Tibial nerve (tissue), 4 donors: ENCODE measurements around the gene SMCO1. TPM values are rescaled to one million over a fixed set of nuclear protein-coding genes. Genes with fewer than 3 reads are reported as not detected.
"Not testable (repeated sequence)": the region's sequence is repeated elsewhere in the genome, so short reads cannot be mapped to it uniquely, and the experiment has no call there.

Experiments used
- DNase-seq, 2 donors: peaks; one replicate each; pipeline ENCODE4 v3.0.0-alpha.2; 2019; ENCODE audit warnings: low spot score in 2 of 2
- H3K27ac ChIP-seq, 4 donors: fragments of 200-600 bp; sonication (generic) in 3 of 4; one replicate each; pipeline ENCODE4 v1.5.1; 2017 to 2019; ENCODE audit warnings: mild to moderate bottlenecking in 1 of 4
- H3K27me3 ChIP-seq, 2 donors: fragments of 200-600 bp; sonication (generic) in 1 of 2; one replicate each; pipeline versions ENCODE4 v1.5.1 to v1.6.0; 2017 to 2019
- H3K36me3 ChIP-seq, 3 donors: fragments of 200-600 bp; sonication (generic); one replicate each; pipeline ENCODE4 v1.5.1; 2018 to 2019
- H3K4me1 ChIP-seq, 4 donors: fragments of 200-600 bp; sonication (generic) in 3 of 4; one replicate each; pipeline ENCODE4 v1.5.1; 2017 to 2019
- H3K4me3 ChIP-seq, 4 donors: fragments of 200-600 bp; sonication (generic) in 3 of 4; one replicate each; pipeline ENCODE4 v1.5.1; 2017 to 2019; ENCODE audit warnings: mild to moderate bottlenecking in 1 of 4, moderate library complexity in 1 of 4
- H3K9me3 ChIP-seq, 4 donors: fragments of 200-600 bp; sonication (generic) in 3 of 4; one replicate each; pipeline ENCODE4 v1.5.1; 2017 to 2019
- EP300 ChIP-seq, 2 donors: sonication (generic); formaldehyde crosslinking; IDR thresholded peaks; one replicate each; pipeline ENCODE4 v1.6.1; 2017; ENCODE audit warnings: antibody characterized with exemption in 2 of 2, mild to moderate bottlenecking in 1 of 2
- POLR2A ChIP-seq, 2 donors: fragments of 450-650 bp; IDR thresholded peaks; one replicate each; pipeline ENCODE4 v1.6.1; 2017; ENCODE audit warnings: antibody characterized with exemption in 2 of 2, mild to moderate bottlenecking in 2 of 2, moderate library complexity in 2 of 2
- WGBS, 2 donors: methylation state at CpG; one replicate each; pipeline ENCODE4 v1.1.5; 2018; 5-methylcytosine and 5-hydroxymethylcytosine counted together
- total RNA-seq, 4 donors: library from RNA; depleted of rRNA; stranded (reverse); fragments of >200 nt; gene quantifications; one replicate each; pipeline ENCODE4 v1.1.0, GENCODE V29; 2016
- TF ChIP-seq, protein P1 (sequence below), 5 experiments: fragments of 200-600 bp in 3 of 5; fragments of 450-650 bp in 2 of 5; sonication (generic) in 3 of 5; IDR thresholded peaks; one replicate each; pipeline ENCODE4 v1.5.1; 2016 to 2019; ENCODE audit warnings: antibody characterized with exemption in 5 of 5, mild to moderate bottlenecking in 3 of 5, moderate library complexity in 2 of 5

Gene SMCO1
- total RNA-seq, 4 donors from 2014 or later = not detected

DNA sequence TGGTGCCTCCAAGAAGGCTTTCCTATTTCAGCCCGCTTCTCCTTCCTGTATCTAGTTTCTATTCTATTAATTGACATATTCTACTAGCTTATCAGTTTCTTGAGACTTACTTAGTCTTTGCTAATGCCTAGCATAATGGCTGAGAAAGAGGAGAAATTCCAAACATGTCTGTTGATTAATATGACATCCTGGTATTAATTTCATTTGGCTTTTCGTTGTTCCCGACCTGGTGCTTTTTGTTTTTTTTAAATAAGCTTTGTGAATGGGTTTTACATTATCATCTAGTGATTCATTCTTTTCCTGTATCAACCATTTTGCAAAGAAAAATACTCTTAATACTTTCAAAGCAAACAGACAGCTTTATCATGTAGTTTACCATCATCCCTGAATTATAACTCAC, 40.1 kb upstream of the SMCO1 start:
- H3K27me3 ChIP-seq = no peaks in the 10 kb centered on the region
- H3K36me3 ChIP-seq = peaks cover 0 to 42% (median 4%) of the 10 kb centered on the region in 3 donors
- H3K27ac ChIP-seq = no peak overlapping the region
- WGBS, 2 donors = 76 to 82% methylated on average over 3 of the region's 3 CpGs
- H3K4me1 ChIP-seq = no peaks in the 10 kb centered on the region
- no peak for DNase-seq
- H3K4me3 ChIP-seq = no peak overlapping the region
- TF ChIP-seq POLR2A (IDR thresholded peaks at IDR 0.05) (no peak), EP300 (IDR thresholded peaks at IDR 0.05) (no peak)
- H3K9me3 ChIP-seq = no peaks in the 10 kb centered on the region

DNA sequence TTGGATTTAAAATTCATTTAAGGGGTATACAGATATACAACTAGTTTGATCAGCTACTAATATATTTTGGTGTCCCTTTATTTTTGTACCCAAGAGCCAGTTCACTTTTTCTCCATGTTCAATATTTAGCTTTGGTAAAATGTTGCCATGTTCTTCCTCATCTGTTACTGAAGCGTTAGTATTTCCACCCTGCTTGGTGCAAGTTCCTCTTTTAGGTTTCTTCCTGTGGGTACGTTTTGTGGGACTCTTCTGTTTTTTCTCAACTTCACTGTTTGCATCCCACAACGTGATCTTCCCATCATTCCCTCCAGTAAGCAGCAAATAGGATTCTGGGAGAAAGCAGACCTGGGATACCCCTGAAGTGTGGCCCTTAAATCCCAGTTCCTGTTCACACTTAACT, 39.1 kb upstream of the SMCO1 start:
- no peak for DNase-seq
- Histone ChIP-seq H3K27ac (no peak overlapping the region), H3K4me3 (no peak overlapping the region), H3K36me3 (peaks cover 0 to 31% (median 3%) of the 10 kb centered on the region in 3 donors), H3K27me3 (no peaks in the 10 kb centered on the region), H3K4me1 (no peaks in the 10 kb centered on the region), H3K9me3 (no peaks in the 10 kb centered on the region)
- 65 to 75% methylated on average over 3 of the region's 3 CpGs for WGBS, 2 donors
- TF ChIP-seq POLR2A (IDR thresholded peaks at IDR 0.05) (no peak), EP300 (IDR thresholded peaks at IDR 0.05) (no peak)
- TF ChIP-seq, protein P1, sequence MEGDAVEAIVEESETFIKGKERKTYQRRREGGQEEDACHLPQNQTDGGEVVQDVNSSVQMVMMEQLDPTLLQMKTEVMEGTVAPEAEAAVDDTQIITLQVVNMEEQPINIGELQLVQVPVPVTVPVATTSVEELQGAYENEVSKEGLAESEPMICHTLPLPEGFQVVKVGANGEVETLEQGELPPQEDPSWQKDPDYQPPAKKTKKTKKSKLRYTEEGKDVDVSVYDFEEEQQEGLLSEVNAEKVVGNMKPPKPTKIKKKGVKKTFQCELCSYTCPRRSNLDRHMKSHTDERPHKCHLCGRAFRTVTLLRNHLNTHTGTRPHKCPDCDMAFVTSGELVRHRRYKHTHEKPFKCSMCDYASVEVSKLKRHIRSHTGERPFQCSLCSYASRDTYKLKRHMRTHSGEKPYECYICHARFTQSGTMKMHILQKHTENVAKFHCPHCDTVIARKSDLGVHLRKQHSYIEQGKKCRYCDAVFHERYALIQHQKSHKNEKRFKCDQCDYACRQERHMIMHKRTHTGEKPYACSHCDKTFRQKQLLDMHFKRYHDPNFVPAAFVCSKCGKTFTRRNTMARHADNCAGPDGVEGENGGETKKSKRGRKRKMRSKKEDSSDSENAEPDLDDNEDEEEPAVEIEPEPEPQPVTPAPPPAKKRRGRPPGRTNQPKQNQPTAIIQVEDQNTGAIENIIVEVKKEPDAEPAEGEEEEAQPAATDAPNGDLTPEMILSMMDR (IDR thresholded peaks at IDR 0.05) = no peak

DNA sequence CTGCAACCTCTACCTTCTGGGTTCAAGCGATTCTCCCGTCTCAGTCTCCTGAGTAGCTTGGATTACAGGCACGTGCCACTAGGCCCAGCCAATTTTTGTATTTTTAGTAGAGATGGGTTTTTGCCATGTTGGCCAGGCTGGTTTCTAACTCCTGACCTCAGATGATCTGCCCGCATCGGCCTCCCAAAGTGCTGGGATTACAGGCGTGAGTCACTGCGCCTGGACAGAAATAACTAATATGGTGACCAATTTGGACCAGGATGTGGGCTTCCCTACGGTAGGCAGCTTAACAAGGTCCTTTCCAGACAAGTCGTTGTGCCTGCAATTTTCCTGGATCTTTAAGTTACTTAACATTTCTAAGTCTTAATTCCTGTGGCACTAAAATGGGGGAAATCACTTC, 38.4 kb upstream of the SMCO1 start:
- 93 to 95% methylated on average over 9 of the region's 9 CpGs for WGBS, 2 donors
- peaks cover 0 to 27% (median 3%) of the 10 kb centered on the region in 3 donors for H3K36me3 ChIP-seq
- no peaks in the 10 kb centered on the region for H3K4me1 ChIP-seq
- TF ChIP-seq, protein P1 (IDR thresholded peaks at IDR 0.05) = no peak
- no peak for TF ChIP-seq POLR2A (IDR thresholded peaks at IDR 0.05)
- TF ChIP-seq EP300 (IDR thresholded peaks at IDR 0.05) = no peak
- H3K4me3 ChIP-seq = no peak overlapping the region
- no peak overlapping the region for H3K27ac ChIP-seq
- H3K27me3 ChIP-seq = no peaks in the 10 kb centered on the region
- H3K9me3 ChIP-seq = no peaks in the 10 kb centered on the region
- no peak for DNase-seq

DNA sequence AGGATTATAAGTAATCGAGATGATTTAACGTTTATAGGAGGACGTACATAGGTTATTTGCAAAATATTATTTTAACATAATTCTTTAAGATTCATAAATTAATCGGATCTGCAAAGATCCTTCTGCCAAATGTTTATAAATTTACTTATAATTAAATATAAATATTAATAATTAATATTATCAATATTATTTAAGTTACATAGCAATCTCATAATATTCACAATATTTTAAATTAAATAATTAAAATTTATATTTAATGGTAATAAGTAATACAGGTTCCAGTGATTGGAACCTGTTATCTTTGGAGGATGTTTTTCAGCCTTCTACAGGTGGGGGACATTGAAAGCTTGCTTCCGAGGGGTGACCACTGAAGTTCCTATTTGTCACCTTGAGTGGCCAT, 37.1 kb upstream of the SMCO1 start:
- Histone ChIP-seq H3K4me3 (no peak overlapping the region), H3K4me1 (no peaks in the 10 kb centered on the region), H3K27ac (no peak overlapping the region), H3K27me3 (no peaks in the 10 kb centered on the region), H3K9me3 (no peaks in the 10 kb centered on the region), H3K36me3 (peaks cover 0 to 19% (median 3%) of the 10 kb centered on the region in 3 donors)
- WGBS, 2 donors = 92 to 97% methylated on average over 5 of the region's 5 CpGs
- no peak for DNase-seq
- TF ChIP-seq EP300 (IDR thresholded peaks at IDR 0.05) (no peak), POLR2A (IDR thresholded peaks at IDR 0.05) (no peak)
- TF ChIP-seq, protein P1 (IDR thresholded peaks at IDR 0.05) = no peak

DNA sequence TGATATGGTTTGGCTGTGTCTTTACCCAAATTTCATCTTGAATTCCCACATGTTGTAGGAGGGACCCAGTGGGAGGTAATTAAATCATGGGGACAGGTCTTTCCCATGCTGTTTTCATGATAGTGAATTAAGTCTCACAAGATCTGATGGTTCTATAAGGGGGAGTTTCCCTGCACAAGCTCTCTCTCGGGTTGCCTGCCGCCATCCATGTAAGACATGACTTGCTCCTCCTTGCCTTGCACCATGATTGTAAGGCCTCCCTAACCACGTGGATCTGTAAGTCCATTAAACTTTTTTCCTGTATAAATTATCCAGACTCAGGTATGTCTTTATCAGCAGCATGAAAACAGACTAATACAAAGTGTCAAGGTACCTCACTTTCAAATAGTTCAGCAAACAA, 35.0 kb upstream of the SMCO1 start:
- WGBS, 2 donors = 79 to 86% methylated on average over 3 of the region's 3 CpGs
- not testable (repeated sequence) for DNase-seq, H3K4me1 ChIP-seq, H3K9me3 ChIP-seq, H3K27me3 ChIP-seq, H3K27ac ChIP-seq, H3K4me3 ChIP-seq
- H3K36me3 ChIP-seq = peaks cover 0 to 16% (median 3%) of the 10 kb centered on the region in 3 donors

DNA sequence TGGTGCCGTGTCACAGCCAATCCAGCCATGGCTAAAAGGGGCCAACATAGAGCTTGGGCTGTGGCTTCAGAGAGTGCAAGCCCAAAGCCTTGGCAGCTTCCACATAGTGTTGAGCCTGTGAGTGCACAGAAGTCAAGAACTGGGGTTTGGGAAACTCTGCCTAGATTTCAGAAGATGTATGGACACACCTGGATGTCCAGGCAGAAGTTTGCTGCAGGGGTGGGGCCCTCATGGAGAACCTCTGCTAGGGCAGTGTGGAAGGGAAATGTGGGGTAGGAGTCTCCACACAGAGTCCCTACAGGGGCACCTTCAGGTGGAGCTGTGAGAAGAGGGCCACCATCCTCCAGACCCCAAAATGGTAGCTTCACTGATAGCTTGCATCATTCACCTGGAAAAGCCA, 34.2 kb upstream of the SMCO1 start:
- not testable (repeated sequence) for H3K9me3 ChIP-seq, H3K4me3 ChIP-seq, H3K4me1 ChIP-seq, H3K27ac ChIP-seq, H3K27me3 ChIP-seq, DNase-seq
- H3K36me3 ChIP-seq = peaks cover 0 to 16% (median 2%) of the 10 kb centered on the region in 3 donors
- WGBS, 2 donors = 100% methylated on average over 1 of the region's 1 CpG

DNA sequence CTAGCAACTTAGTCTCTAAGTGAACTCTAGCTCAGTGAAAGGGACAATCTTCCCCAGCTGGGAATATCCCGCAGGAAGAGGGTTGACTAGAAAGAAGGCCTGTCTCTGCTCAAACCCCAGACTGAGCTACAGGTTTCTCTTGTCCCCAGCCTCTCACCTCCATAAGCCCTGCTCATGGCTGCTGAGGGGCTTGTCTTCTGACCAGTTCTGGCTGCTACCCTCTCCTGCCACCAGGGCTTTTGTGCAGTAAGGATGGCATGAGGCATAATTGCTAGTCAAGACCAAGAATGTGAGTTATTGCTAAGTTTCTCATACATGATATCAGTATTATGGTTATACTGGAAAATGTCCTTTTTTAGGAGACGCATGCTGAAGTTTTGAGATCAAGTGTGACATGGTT, 31.9 kb upstream of the SMCO1 start:
- 96 to 97% methylated on average over 2 of the region's 2 CpGs for WGBS, 2 donors
- TF ChIP-seq EP300 (IDR thresholded peaks at IDR 0.05) = no peak
- H3K4me1 ChIP-seq = no peaks in the 10 kb centered on the region
- H3K27ac ChIP-seq = no peak overlapping the region
- no peaks in the 10 kb centered on the region for H3K9me3 ChIP-seq
- no peaks in the 10 kb centered on the region for H3K27me3 ChIP-seq
- no peaks in the 10 kb centered on the region for H3K36me3 ChIP-seq
- no peak overlapping the region for H3K4me3 ChIP-seq
- no peak for DNase-seq
